ENCODE measurements around the gene SRRM2. TPM values are rescaled to one million over a fixed set of nuclear protein-coding genes. Genes with fewer than 3 reads are reported as not detected.
A peak's percentile ranks its signal among the peaks of the same experiment; 100 is the strongest.

Gene SRRM2
- total RNA-seq, 3 donors from 2014 or later = 538 to 819 (median 692) TPM

GRCh38 chr16:2756288-2757015, 4.0 kb downstream of the SRRM2 start:
- intact Hi-C loops (cut with DNase I, micrococcal nuclease) = no loop called here
- Histone ChIP-seq H3K4me3 (no peak overlapping the region), H3K36me3 (ENCODE audit: low read depth) (peaks cover 19% of the 10 kb centered on the region), H3K4me1 (ENCODE audit: low read depth) (peaks cover 32% of the 10 kb centered on the region), H3K9me3 (no peaks in the 10 kb centered on the region)
- ATAC-seq (no peak), DNase-seq (peak in 1 of 3 donors; percentile 52)
- no peak for TF ChIP-seq CTCF (IDR thresholded peaks at IDR 0.05)

DNA sequence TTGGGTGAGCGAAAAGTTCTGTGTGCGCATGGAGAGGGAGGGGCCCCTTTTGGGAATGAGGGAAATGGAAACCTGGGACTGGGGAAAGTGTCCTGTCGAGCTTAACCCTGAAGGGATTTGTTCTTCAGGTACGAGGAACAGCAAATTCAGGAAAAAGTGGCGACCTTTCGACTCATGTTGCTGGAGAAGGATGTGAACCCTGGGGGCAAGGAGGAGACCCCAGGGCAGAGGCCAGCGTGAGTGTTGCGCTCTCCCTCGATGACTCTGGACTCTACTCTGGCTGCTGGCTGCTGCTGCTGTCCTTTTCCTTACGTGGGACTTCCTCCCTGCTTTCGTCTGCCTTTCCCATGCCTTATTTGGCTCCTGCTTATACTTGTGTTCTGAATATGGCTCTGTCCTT, 4.9 kb downstream of the SRRM2 start:
- no peak overlapping the region for H3K4me3 ChIP-seq
- H3K9me3 ChIP-seq = no peaks in the 10 kb centered on the region
- intact Hi-C loops (cut with DNase I, micrococcal nuclease) = no loop called here
- DNase-seq (peak in 1 of 3 donors; percentile 16), ATAC-seq (no peak)
- peaks cover 26% of the 10 kb centered on the region for H3K36me3 ChIP-seq (ENCODE audit: low read depth)
- no peak for TF ChIP-seq CTCF (IDR thresholded peaks at IDR 0.05)
- peaks cover 32% of the 10 kb centered on the region for H3K4me1 ChIP-seq (ENCODE audit: low read depth)

- no peak for ATAC-seq
- intact Hi-C loops (cut with DNase I, micrococcal nuclease) = no loop called here
- Histone ChIP-seq H3K36me3 (ENCODE audit: low read depth) (peaks cover 44% of the 10 kb centered on the region), H3K9me3 (no peaks in the 10 kb centered on the region), H3K4me1 (ENCODE audit: low read depth) (peaks cover 7% of the 10 kb centered on the region), H3K4me3 (no peak overlapping the region)
- DNase-seq = no peak
- TF ChIP-seq CTCF (IDR thresholded peaks at IDR 0.05) = no peak
Measured at GRCh38 chr16:2761472-2761871, 9.0 kb downstream of the SRRM2 start.

GRCh38 chr16:2761886-2762583, 9.6 kb downstream of the SRRM2 start:
- Histone ChIP-seq H3K4me1 (ENCODE audit: low read depth) (peaks cover 5% of the 10 kb centered on the region), H3K4me3 (no peak overlapping the region), H3K9me3 (no peaks in the 10 kb centered on the region), H3K36me3 (ENCODE audit: low read depth) (peaks cover 45% of the 10 kb centered on the region)
- ATAC-seq (no peak), DNase-seq (peak in 1 of 3 donors; percentile 21)
- intact Hi-C loops (cut with DNase I, micrococcal nuclease) = no loop called here
- TF ChIP-seq CTCF (IDR thresholded peaks at IDR 0.05) = no peak

DNA sequence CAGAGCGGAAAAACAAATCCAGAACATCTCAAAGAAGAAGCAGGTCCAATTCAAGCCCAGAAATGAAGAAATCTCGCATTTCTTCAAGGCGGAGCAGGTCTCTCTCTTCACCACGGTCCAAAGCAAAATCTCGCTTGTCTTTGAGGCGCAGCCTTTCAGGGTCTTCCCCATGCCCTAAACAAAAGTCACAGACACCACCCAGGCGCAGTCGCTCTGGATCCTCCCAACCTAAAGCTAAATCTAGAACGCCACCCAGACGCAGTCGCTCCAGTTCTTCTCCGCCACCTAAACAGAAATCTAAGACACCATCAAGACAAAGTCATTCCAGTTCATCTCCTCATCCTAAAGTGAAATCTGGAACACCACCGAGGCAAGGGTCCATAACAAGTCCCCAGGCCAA, 10.3 kb downstream of the SRRM2 start:
- H3K9me3 ChIP-seq = no peaks in the 10 kb centered on the region
- TF ChIP-seq CTCF (IDR thresholded peaks at IDR 0.05) = no peak
- no peak overlapping the region for H3K4me3 ChIP-seq
- intact Hi-C loops (cut with DNase I, micrococcal nuclease) = no loop called here
- peaks cover 5% of the 10 kb centered on the region for H3K4me1 ChIP-seq (ENCODE audit: low read depth)
- no peak for ATAC-seq
- H3K36me3 ChIP-seq (ENCODE audit: low read depth) = peaks cover 43% of the 10 kb centered on the region
- DNase-seq = peak in 1 of 3 donors; percentile 4

Data from mucosa of descending colon (tissue), 3 donors.